ENCODE data around the gene UBALD2. TPM values are rescaled to one million over a fixed set of nuclear protein-coding genes. Genes with fewer than 3 reads are reported as not detected.
A peak's percentile ranks its signal among the peaks of the same experiment; 100 is the strongest.

Gene UBALD2
- 7.5 and 9.2 TPM in 2 replicates for polyA plus RNA-seq
- 4.4 and 4.6 TPM in 2 replicates for polyA minus RNA-seq

GRCh38 chr17:76264755-76265623 lies at the start of gene UBALD2:
Gene UBALD2 (plus strand): TSS chr17:76265348. CDS start chr17:76265506, 158 bp downstream.
- H3K9ac ChIP-seq (ENCODE audit: low read length), result peak within 1 kb of the TSS; percentile 86
- peak within 1 kb of the TSS; percentile 90 for H3K4me3 ChIP-seq (ENCODE audit: low read length)
- TF ChIP-seq EZH2 (IDR thresholded peaks at IDR 0.05; ENCODE audit: borderline replicate concordance, insufficient read depth, low read length, poor library complexity, severe bottlenecking), result no peak
- TF ChIP-seq EP300 (conservative IDR thresholded peaks at IDR 0.05; ENCODE audit: poor library complexity, severe bottlenecking), result no peak
- peak; percentile 87 for TF ChIP-seq POLR2AphosphoS5 (IDR thresholded peaks at IDR 0.05)
- TF ChIP-seq MXI1 (conservative IDR thresholded peaks at IDR 0.05; ENCODE audit: poor library complexity, severe bottlenecking), result no peak
- no peak for TF ChIP-seq TAF1 (IDR thresholded peaks at IDR 0.05; ENCODE audit: low read depth)
- TF ChIP-seq CTCF (IDR thresholded peaks at IDR 0.05; ENCODE audit: poor library complexity, severe bottlenecking), result peak; percentile 19
- TF ChIP-seq SMC3 (conservative IDR thresholded peaks at IDR 0.05; ENCODE audit: poor library complexity), result no peak
- TF ChIP-seq RAD21 (conservative IDR thresholded peaks at IDR 0.05), result no peak
- TF ChIP-seq, protein P1, sequence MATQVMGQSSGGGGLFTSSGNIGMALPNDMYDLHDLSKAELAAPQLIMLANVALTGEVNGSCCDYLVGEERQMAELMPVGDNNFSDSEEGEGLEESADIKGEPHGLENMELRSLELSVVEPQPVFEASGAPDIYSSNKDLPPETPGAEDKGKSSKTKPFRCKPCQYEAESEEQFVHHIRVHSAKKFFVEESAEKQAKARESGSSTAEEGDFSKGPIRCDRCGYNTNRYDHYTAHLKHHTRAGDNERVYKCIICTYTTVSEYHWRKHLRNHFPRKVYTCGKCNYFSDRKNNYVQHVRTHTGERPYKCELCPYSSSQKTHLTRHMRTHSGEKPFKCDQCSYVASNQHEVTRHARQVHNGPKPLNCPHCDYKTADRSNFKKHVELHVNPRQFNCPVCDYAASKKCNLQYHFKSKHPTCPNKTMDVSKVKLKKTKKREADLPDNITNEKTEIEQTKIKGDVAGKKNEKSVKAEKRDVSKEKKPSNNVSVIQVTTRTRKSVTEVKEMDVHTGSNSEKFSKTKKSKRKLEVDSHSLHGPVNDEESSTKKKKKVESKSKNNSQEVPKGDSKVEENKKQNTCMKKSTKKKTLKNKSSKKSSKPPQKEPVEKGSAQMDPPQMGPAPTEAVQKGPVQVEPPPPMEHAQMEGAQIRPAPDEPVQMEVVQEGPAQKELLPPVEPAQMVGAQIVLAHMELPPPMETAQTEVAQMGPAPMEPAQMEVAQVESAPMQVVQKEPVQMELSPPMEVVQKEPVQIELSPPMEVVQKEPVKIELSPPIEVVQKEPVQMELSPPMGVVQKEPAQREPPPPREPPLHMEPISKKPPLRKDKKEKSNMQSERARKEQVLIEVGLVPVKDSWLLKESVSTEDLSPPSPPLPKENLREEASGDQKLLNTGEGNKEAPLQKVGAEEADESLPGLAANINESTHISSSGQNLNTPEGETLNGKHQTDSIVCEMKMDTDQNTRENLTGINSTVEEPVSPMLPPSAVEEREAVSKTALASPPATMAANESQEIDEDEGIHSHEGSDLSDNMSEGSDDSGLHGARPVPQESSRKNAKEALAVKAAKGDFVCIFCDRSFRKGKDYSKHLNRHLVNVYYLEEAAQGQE (IDR thresholded peaks at IDR 0.05; ENCODE audit: borderline replicate concordance), result peak; percentile 2
- no peaks in the 10 kb centered on the region for H3F3A ChIP-seq (ENCODE audit: insufficient read depth, low read length, poor library complexity, severe bottlenecking)
- no peaks in the 10 kb centered on the region for H3K36me3 ChIP-seq (ENCODE audit: insufficient read depth, low read length)
- no peaks in the 10 kb centered on the region for H4K20me1 ChIP-seq (ENCODE audit: insufficient read depth)
- peaks cover 24% of the 10 kb centered on the region for H3K79me2 ChIP-seq (replicated peaks; ENCODE audit: insufficient read depth, low read length)
- no peaks in the 10 kb centered on the region for H3K9me2 ChIP-seq (ENCODE audit: insufficient read depth, low read length)
- H3K4me2 ChIP-seq (ENCODE audit: low read length), result peak within 1 kb of the TSS; percentile 99
- no peaks in the 10 kb centered on the region for H3K9me3 ChIP-seq (ENCODE audit: low read length)
- H2AFZ ChIP-seq (ENCODE audit: low read depth, low read length), result peak within 1 kb of the TSS; percentile 56
- no peaks in the 10 kb centered on the region for H3K27me3 ChIP-seq (ENCODE audit: insufficient read depth, low read depth, low read length)
- peak within 1 kb of the TSS; percentile 73 for H3K27ac ChIP-seq (ENCODE audit: low read length)

GRCh38 chr17:76217081-76217480 lies 48.1 kb upstream of the UBALD2 start:
- Histone ChIP-seq H3F3A (ENCODE audit: insufficient read depth, low read length, poor library complexity, severe bottlenecking) (no peaks in the 10 kb centered on the region), H3K27me3 (ENCODE audit: insufficient read depth, low read depth, low read length) (no peaks in the 10 kb centered on the region), H3K36me3 (ENCODE audit: insufficient read depth, low read length) (no peaks in the 10 kb centered on the region), H3K4me2 (ENCODE audit: low read length) (no peak overlapping the region), H2AFZ (ENCODE audit: low read depth, low read length) (no peak overlapping the region), H3K9me2 (ENCODE audit: insufficient read depth, low read length) (no peaks in the 10 kb centered on the region), H3K27ac (ENCODE audit: low read length) (no peak overlapping the region), H3K4me3 (ENCODE audit: low read length) (no peak overlapping the region), H3K9me3 (ENCODE audit: low read length) (no peaks in the 10 kb centered on the region), H3K9ac (ENCODE audit: low read length) (no peak overlapping the region), H3K79me2 (replicated peaks; ENCODE audit: insufficient read depth, low read length) (no peaks in the 10 kb centered on the region), H4K20me1 (ENCODE audit: insufficient read depth) (no peaks in the 10 kb centered on the region)
- TF ChIP-seq MXI1 (conservative IDR thresholded peaks at IDR 0.05; ENCODE audit: poor library complexity, severe bottlenecking) (no peak), POLR2AphosphoS5 (IDR thresholded peaks at IDR 0.05) (no peak), RAD21 (conservative IDR thresholded peaks at IDR 0.05) (no peak), CTCF (IDR thresholded peaks at IDR 0.05; ENCODE audit: poor library complexity, severe bottlenecking) (no peak), TAF1 (IDR thresholded peaks at IDR 0.05; ENCODE audit: low read depth) (no peak), EP300 (conservative IDR thresholded peaks at IDR 0.05; ENCODE audit: poor library complexity, severe bottlenecking) (no peak), EZH2 (IDR thresholded peaks at IDR 0.05; ENCODE audit: borderline replicate concordance, insufficient read depth, low read length, poor library complexity, severe bottlenecking) (no peak), SMC3 (conservative IDR thresholded peaks at IDR 0.05; ENCODE audit: poor library complexity) (no peak)
- TF ChIP-seq, protein P1 (IDR thresholded peaks at IDR 0.05; ENCODE audit: borderline replicate concordance), result no peak
